HG02610 (cell line): ENCODE data around the gene GZMA.
A peak's percentile ranks its signal among the peaks of the same experiment; 100 is the strongest.

Experiments
- ATAC-seq: cut with Tn5 transposase; IDR thresholded peaks from one replicate; pipeline ENCODE4 v1.9.1; 2021; ENCODE audit warnings: mild to moderate bottlenecking, moderate library complexity; ENCODE audit not compliant: unreplicated experiment

GZMA gene

GRCh38 chr5:55108661-55109060 lies 6.2 kb downstream of the GZMA start:
- no peak for ATAC-seq

- ATAC-seq: no peak
Measured at GRCh38 chr5:55110217-55110616, 7.8 kb downstream of the GZMA start.

- no peak for ATAC-seq
Measured at GRCh38 chr5:55113327-55113726, 10.9 kb downstream of the GZMA start.

- no peak for ATAC-seq
Measured at GRCh38 chr5:55114061-55114460, 11.6 kb downstream of the GZMA start.

- ATAC-seq: no peak
Measured at GRCh38 chr5:55123365-55123764, 20.9 kb downstream of the GZMA start.

- ATAC-seq: no peak
Measured at GRCh38 chr5:55134053-55134722, 31.7 kb downstream of the GZMA start.

- no peak for ATAC-seq
Measured at GRCh38 chr5:55136521-55136920, 34.1 kb downstream of the GZMA start.

- ATAC-seq: no peak
Measured at GRCh38 chr5:55140908-55141665, 38.6 kb downstream of the GZMA start.

- ATAC-seq: no peak
Measured at GRCh38 chr5:55141945-55142690, 39.7 kb downstream of the GZMA start.

GRCh38 chr5:55143624-55144023 lies 41.2 kb downstream of the GZMA start:
- no peak for ATAC-seq

- no peak for ATAC-seq
Measured at GRCh38 chr5:55146080-55146479, 43.6 kb downstream of the GZMA start.

- peak; percentile 87 for ATAC-seq
Measured at GRCh38 chr5:55146543-55147151, 44.2 kb downstream of the GZMA start.

GRCh38 chr5:55149308-55149795 lies 46.9 kb downstream of the GZMA start:
- ATAC-seq: no peak

GRCh38 chr5:55151923-55152842 lies 49.7 kb downstream of the GZMA start:
- no peak for ATAC-seq

GRCh38 chr5:55154873-55155272 lies 52.4 kb downstream of the GZMA start:
- ATAC-seq: no peak
